Measurements from ENCODE around the gene DMRTB1. TPM values are rescaled to one million over a fixed set of nuclear protein-coding genes. Genes with fewer than 3 reads are reported as not detected.

Gene DMRTB1
- total RNA-seq, 1 experiment from 2014 or later = not detected

GRCh38 chr1:53511323-53511932, 52.2 kb downstream of the DMRTB1 start:
- DNase-seq = no peak
- CTCF ChIA-PET = no interaction called here
- intact Hi-C loops (cut with micrococcal nuclease; ENCODE audit: unreplicated experiment) = no loop called here
- H3K36me3 Mint-ChIP-seq (ENCODE audit: insufficient read depth, unreplicated experiment) = no peaks in the 10 kb centered on the region
- no peaks in the 10 kb centered on the region for H3K9me3 Mint-ChIP-seq (ENCODE audit: low read depth, unreplicated experiment)
- H3K27me3 Mint-ChIP-seq (ENCODE audit: unreplicated experiment) = peaks cover 88% of the 10 kb centered on the region
- no peak overlapping the region for H3K4me3 Mint-ChIP-seq (ENCODE audit: low read depth, unreplicated experiment)
- no peak overlapping the region for H3K27ac Mint-ChIP-seq (ENCODE audit: unreplicated experiment)
- H3K4me1 Mint-ChIP-seq (ENCODE audit: low read depth, unreplicated experiment) = no peaks in the 10 kb centered on the region
- BruUV-seq (replicated peaks) = no TSS peak
- TF ChIP-seq CTCF (IDR thresholded peaks at IDR 0.05; ENCODE audit: unreplicated experiment) = no peak

- Mint-ChIP-seq H3K9me3 (ENCODE audit: low read depth, unreplicated experiment) (no peaks in the 10 kb centered on the region), H3K4me1 (ENCODE audit: low read depth, unreplicated experiment) (no peaks in the 10 kb centered on the region), H3K27ac (ENCODE audit: unreplicated experiment) (no peak overlapping the region), H3K27me3 (ENCODE audit: unreplicated experiment) (peaks cover 86% of the 10 kb centered on the region), H3K4me3 (ENCODE audit: low read depth, unreplicated experiment) (no peak overlapping the region), H3K36me3 (ENCODE audit: insufficient read depth, unreplicated experiment) (no peaks in the 10 kb centered on the region)
- intact Hi-C loops (cut with micrococcal nuclease; ENCODE audit: unreplicated experiment) = no loop called here
- DNase-seq = no peak
- no peak for TF ChIP-seq CTCF (IDR thresholded peaks at IDR 0.05; ENCODE audit: unreplicated experiment)
- no TSS peak for BruUV-seq (replicated peaks)
- CTCF ChIA-PET = interaction anchor here (0.6 kb wide), 1 partner anchor 41 kb away, joined by 7 read pairs; no protein-coding TSS in a partner anchor
Observed at GRCh38 chr1:53511933-53512806, 53.0 kb downstream of the DMRTB1 start.

GRCh38 chr1:53512807-53513755, 53.9 kb downstream of the DMRTB1 start:
- no peaks in the 10 kb centered on the region for H3K4me1 Mint-ChIP-seq (ENCODE audit: low read depth, unreplicated experiment)
- no peak for DNase-seq
- CTCF ChIA-PET = interaction anchor here (0.6 kb wide), 1 partner anchor 41 kb away, joined by 7 read pairs; no protein-coding TSS in a partner anchor
- H3K27me3 Mint-ChIP-seq (ENCODE audit: unreplicated experiment) = peaks cover 89% of the 10 kb centered on the region
- no peak overlapping the region for H3K27ac Mint-ChIP-seq (ENCODE audit: unreplicated experiment)
- TF ChIP-seq CTCF (IDR thresholded peaks at IDR 0.05; ENCODE audit: unreplicated experiment) = no peak
- no TSS peak for BruUV-seq (replicated peaks)
- H3K36me3 Mint-ChIP-seq (ENCODE audit: insufficient read depth, unreplicated experiment) = no peaks in the 10 kb centered on the region
- intact Hi-C loops (cut with micrococcal nuclease; ENCODE audit: unreplicated experiment) = no loop called here
- no peaks in the 10 kb centered on the region for H3K9me3 Mint-ChIP-seq (ENCODE audit: low read depth, unreplicated experiment)
- no peak overlapping the region for H3K4me3 Mint-ChIP-seq (ENCODE audit: low read depth, unreplicated experiment)

GRCh38 chr1:53513846-53514245, 54.6 kb downstream of the DMRTB1 start:
- Mint-ChIP-seq H3K27ac (ENCODE audit: unreplicated experiment) (no peak overlapping the region), H3K36me3 (ENCODE audit: insufficient read depth, unreplicated experiment) (no peaks in the 10 kb centered on the region), H3K4me3 (ENCODE audit: low read depth, unreplicated experiment) (no peak overlapping the region), H3K4me1 (ENCODE audit: low read depth, unreplicated experiment) (no peaks in the 10 kb centered on the region), H3K27me3 (ENCODE audit: unreplicated experiment) (peaks cover 96% of the 10 kb centered on the region), H3K9me3 (ENCODE audit: low read depth, unreplicated experiment) (no peaks in the 10 kb centered on the region)
- no TSS peak for BruUV-seq (replicated peaks)
- intact Hi-C loops (cut with micrococcal nuclease; ENCODE audit: unreplicated experiment) = no loop called here
- no peak for DNase-seq
- CTCF ChIA-PET = no interaction called here
- no peak for TF ChIP-seq CTCF (IDR thresholded peaks at IDR 0.05; ENCODE audit: unreplicated experiment)

Data from Calu3 (cell line).